ENCODE data around the gene CDC7. TPM values are rescaled to one million over a fixed set of nuclear protein-coding genes. Genes with fewer than 3 reads are reported as not detected.

CDC7 gene
- total and polyA plus RNA-seq, 2 of the 13 experiments (the other 11 are each of a cell fraction or from before 2014, with no cell fraction given), result 2.5 to 12.6 TPM

DNA sequence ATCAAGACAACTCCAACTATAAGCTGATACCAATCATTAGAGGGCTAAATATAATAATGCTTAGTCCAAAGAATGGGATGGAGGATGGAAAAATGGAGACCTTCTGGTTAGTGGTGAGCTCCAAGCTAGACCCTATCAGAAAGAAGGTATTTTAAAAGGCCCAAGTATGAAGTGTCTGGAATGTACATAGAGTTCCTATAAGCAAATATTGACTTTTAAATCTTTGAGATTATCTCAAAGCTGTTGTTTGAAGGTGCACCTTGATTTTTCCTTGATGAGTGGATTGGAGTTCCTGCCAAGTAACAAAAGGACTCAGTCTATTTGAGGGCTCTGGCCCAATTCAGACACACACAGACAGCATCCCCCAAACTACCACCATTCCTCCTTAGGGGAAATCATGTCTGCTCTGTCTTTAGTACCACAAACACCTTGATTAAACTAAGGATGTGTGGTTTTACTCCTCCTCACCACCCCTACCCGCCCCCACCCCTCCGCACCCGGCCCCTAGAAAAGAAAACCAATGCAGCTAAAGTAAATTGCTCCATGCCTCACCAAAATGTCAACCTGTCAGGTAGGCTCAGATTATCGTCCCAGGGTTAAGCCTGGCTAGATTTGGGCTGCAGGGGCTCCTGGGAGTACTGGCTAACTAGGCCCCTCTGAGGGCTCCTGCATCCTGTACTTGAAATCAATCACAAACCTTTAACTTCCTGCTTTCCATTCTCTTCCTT lies 59.4 kb downstream of the CDC7 start:
- ATAC-seq (no peak), FAIRE-seq (no peak), DNase-seq (ENCODE audit: low spot score) (no peak)
- in situ Hi-C loops (cut with HindIII; ENCODE audit: extremely low pct_ligation_motif_present, low pct_unique_long_range_greater_than_20kb) (no loop called here), intact Hi-C loops (cut with micrococcal nuclease; ENCODE audit: unreplicated experiment) (loop anchor here (10.0 kb wide), 1 partner anchor 365 kb away; no protein-coding TSS in a partner anchor)
- no peak overlapping the region for H3K27ac ChIP-seq (ENCODE audit: extremely low read length, insufficient read depth, low read length)
- no peaks in the 10 kb centered on the region for H3K79me2 ChIP-seq (ENCODE audit: insufficient read depth, low read length)
- TF ChIP-seq, protein P1, sequence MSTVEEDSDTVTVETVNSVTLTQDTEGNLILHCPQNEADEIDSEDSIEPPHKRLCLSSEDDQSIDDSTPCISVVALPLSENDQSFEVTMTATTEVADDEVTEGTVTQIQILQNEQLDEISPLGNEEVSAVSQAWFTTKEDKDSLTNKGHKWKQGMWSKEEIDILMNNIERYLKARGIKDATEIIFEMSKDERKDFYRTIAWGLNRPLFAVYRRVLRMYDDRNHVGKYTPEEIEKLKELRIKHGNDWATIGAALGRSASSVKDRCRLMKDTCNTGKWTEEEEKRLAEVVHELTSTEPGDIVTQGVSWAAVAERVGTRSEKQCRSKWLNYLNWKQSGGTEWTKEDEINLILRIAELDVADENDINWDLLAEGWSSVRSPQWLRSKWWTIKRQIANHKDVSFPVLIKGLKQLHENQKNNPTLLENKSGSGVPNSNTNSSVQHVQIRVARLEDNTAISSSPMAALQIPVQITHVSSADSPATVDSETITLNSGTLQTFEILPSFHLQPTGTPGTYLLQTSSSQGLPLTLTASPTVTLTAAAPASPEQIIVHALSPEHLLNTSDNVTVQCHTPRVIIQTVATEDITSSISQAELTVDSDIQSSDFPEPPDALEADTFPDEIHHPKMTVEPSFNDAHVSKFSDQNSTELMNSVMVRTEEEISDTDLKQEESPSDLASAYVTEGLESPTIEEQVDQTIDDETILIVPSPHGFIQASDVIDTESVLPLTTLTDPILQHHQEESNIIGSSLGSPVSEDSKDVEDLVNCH (CRISPR knock-in tag; IDR thresholded peaks at IDR 0.05), result no peak
- no peak for TF ChIP-seq KLF9 (CRISPR knock-in tag; IDR thresholded peaks at IDR 0.05; ENCODE audit: low read depth)
- TF ChIP-seq, protein P2, sequence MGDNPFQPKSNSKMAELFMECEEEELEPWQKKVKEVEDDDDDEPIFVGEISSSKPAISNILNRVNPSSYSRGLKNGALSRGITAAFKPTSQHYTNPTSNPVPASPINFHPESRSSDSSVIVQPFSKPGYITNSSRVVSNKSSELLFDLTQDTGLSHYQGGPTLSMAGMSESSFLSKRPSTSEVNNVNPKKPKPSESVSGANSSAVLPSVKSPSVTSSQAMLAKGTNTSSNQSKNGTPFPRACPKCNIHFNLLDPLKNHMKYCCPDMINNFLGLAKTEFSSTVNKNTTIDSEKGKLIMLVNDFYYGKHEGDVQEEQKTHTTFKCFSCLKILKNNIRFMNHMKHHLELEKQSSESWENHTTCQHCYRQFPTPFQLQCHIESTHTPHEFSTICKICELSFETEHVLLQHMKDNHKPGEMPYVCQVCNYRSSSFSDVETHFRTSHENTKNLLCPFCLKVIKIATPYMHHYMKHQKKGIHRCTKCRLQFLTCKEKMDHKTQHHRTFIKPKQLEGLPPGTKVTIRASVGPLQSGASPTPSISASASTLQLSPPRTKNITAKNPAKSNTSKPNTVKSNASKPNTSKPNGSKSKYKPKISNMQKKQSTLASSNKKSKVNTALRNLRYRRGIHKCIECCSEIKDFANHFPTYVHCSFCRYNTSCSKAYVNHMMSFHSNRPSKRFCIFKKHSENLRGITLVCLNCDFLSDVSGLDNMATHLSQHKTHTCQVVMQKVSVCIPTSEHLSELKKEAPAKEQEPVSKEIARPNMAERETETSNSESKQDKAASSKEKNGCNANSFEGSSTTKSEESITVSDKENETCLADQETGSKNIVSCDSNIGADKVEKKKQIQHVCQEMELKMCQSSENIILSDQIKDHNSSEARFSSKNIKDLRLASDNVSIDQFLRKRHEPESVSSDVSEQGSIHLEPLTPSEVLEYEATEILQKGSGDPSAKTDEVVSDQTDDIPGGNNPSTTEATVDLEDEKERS (CRISPR knock-in tag; IDR thresholded peaks at IDR 0.05), result no peak
- TF ChIP-seq, protein P3, sequence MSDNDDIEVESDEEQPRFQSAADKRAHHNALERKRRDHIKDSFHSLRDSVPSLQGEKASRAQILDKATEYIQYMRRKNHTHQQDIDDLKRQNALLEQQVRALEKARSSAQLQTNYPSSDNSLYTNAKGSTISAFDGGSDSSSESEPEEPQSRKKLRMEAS (IDR thresholded peaks at IDR 0.05), result no peak
- TF ChIP-seq RFX1 (IDR thresholded peaks at IDR 0.05), result no peak
- no peak for TF ChIP-seq NFKBIZ (CRISPR knock-in tag; IDR thresholded peaks at IDR 0.05)
- TF ChIP-seq, protein P4, sequence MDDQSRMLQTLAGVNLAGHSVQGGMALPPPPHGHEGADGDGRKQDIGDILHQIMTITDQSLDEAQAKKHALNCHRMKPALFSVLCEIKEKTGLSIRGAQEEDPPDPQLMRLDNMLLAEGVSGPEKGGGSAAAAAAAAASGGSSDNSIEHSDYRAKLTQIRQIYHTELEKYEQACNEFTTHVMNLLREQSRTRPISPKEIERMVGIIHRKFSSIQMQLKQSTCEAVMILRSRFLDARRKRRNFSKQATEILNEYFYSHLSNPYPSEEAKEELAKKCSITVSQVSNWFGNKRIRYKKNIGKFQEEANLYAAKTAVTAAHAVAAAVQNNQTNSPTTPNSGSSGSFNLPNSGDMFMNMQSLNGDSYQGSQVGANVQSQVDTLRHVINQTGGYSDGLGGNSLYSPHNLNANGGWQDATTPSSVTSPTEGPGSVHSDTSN (CRISPR knock-in tag; IDR thresholded peaks at IDR 0.05; ENCODE audit: borderline replicate concordance), result no peak
- no peak for TF ChIP-seq ZBTB3 (CRISPR knock-in tag; IDR thresholded peaks at IDR 0.05; ENCODE audit: borderline replicate concordance, low read depth)
- TF ChIP-seq, protein P5, sequence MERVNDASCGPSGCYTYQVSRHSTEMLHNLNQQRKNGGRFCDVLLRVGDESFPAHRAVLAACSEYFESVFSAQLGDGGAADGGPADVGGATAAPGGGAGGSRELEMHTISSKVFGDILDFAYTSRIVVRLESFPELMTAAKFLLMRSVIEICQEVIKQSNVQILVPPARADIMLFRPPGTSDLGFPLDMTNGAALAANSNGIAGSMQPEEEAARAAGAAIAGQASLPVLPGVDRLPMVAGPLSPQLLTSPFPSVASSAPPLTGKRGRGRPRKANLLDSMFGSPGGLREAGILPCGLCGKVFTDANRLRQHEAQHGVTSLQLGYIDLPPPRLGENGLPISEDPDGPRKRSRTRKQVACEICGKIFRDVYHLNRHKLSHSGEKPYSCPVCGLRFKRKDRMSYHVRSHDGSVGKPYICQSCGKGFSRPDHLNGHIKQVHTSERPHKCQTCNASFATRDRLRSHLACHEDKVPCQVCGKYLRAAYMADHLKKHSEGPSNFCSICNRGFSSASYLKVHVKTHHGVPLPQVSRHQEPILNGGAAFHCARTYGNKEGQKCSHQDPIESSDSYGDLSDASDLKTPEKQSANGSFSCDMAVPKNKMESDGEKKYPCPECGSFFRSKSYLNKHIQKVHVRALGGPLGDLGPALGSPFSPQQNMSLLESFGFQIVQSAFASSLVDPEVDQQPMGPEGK (CRISPR knock-in tag; IDR thresholded peaks at IDR 0.05), result no peak
- TF ChIP-seq, protein P6, sequence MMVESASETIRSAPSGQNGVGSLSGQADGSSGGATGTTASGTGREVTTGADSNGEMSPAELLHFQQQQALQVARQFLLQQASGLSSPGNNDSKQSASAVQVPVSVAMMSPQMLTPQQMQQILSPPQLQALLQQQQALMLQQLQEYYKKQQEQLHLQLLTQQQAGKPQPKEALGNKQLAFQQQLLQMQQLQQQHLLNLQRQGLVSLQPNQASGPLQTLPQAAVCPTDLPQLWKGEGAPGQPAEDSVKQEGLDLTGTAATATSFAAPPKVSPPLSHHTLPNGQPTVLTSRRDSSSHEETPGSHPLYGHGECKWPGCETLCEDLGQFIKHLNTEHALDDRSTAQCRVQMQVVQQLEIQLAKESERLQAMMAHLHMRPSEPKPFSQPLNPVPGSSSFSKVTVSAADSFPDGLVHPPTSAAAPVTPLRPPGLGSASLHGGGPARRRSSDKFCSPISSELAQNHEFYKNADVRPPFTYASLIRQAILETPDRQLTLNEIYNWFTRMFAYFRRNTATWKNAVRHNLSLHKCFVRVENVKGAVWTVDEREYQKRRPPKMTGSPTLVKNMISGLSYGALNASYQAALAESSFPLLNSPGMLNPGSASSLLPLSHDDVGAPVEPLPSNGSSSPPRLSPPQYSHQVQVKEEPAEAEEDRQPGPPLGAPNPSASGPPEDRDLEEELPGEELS (CRISPR knock-in tag; IDR thresholded peaks at IDR 0.05), result no peak
- BruUV-seq (replicated peaks), result no TSS peak
- no peaks in the 10 kb centered on the region for H3K9me3 ChIP-seq (ENCODE audit: low read length)
- CTCF ChIA-PET (ENCODE audit: low intra/inter-chr PET ratio, low total read pairs), result no interaction called here
- no peak overlapping the region for H3K4me2 ChIP-seq (ENCODE audit: low read depth, low read length)
- no peak overlapping the region for H2AFZ ChIP-seq (ENCODE audit: low read length)
- H3K27me3 ChIP-seq (ENCODE audit: control insufficient read depth in 1 of 2, insufficient read depth in 2 of 2, low read length in 2 of 2), result no peaks in the 10 kb centered on the region
- no peaks in the 10 kb centered on the region for H4K20me1 ChIP-seq (ENCODE audit: insufficient read depth, low read length)
- 55% methylated on average over 4 of the region's 4 CpGs for whole genome bisulfite sequencing (ENCODE audit: low lambda C conversion rate)
- no peak overlapping the region for H3K4me3 ChIP-seq (replicated peaks in 1 of 3; ENCODE audit: insufficient read depth in 1 of 3, low read depth in 2 of 3, low read length in 3 of 3)
- H3K4me1 ChIP-seq (ENCODE audit: insufficient read depth, low read length), result peaks cover 6% of the 10 kb centered on the region; the same call in 1 of the 2 replicates
- H3K9ac ChIP-seq (ENCODE audit: insufficient read depth, low read depth, low read length), result no peak overlapping the region
- POLR2A ChIA-PET, result no interaction called here
- no peaks in the 10 kb centered on the region for H3K36me3 ChIP-seq (replicated peaks in 1 of 2; ENCODE audit: control insufficient read depth in 1 of 2, insufficient read depth in 2 of 2, low read length in 2 of 2)

Measured in HepG2 (cell line).